IMR-90 (cell line): ENCODE results near the gene LAGE3. TPM values are rescaled to one million over a fixed set of nuclear protein-coding genes. Genes with fewer than 3 reads are reported as not detected.

Experiments
- ATAC-seq: fragments of 200-7000 bp; cut with Tn5 transposase; 2 replicates; pipeline ENCODE4 v1.9.1; 2020; ENCODE audit warnings: low read depth, mild to moderate bottlenecking, moderate library complexity
- BruUV-seq: library from RNA; stranded (reverse); fragments of 400-500 nt; replicated peaks from 2 replicates; lab custom pipeline; 2021; lab: Mats Ljungman, UMichigan
- CTCF ChIA-PET: fragments of 300-600 bp; formaldehyde crosslinking; extraction: SDS; loops from one replicate; lab custom pipeline; 2021; ENCODE audit warnings: antibody characterized with exemption; lab: Yijun Ruan, JAX
- POLR2A ChIA-PET: fragments of 300-600 bp; sonication (Branson Sonifier 250); formaldehyde crosslinking; loops from one replicate; lab custom pipeline; 2022; ENCODE audit warnings: antibody characterized with exemption; ENCODE audit not compliant: unreplicated experiment; lab: Charles Lee
- DNase-seq: peaks from one replicate; pipeline ENCODE4 v3.0.0; 2013
- H2AFZ ChIP-seq: replicated peaks from 2 replicates; pipeline ENCODE3; 2013; ENCODE audit warnings: low read length, mild to moderate bottlenecking; ENCODE audit not compliant: poor library complexity
- H2AK5ac ChIP-seq: 2 replicates; pipeline ENCODE4 v1.6.1; 2013; ENCODE audit warnings: low read depth, low read length, inconsistent platforms
- H2AK9ac ChIP-seq: replicated peaks from 2 replicates; pipeline ENCODE3; 2013; ENCODE audit warnings: mild to moderate bottlenecking, low read depth, low read length, moderate library complexity; ENCODE audit not compliant: poor library complexity
- H2BK120ac ChIP-seq: 2 replicates; pipeline ENCODE4 v1.6.1; 2013; ENCODE audit warnings: low read depth, low read length, inconsistent platforms
- H2BK15ac ChIP-seq: 3 replicates; pipeline ENCODE4 v1.6.1; 2013; ENCODE audit warnings: low read depth, low read length, inconsistent platforms
- H2BK20ac ChIP-seq: 2 replicates; pipeline ENCODE4 v1.6.1; 2013; ENCODE audit warnings: low read depth, mild to moderate bottlenecking, inconsistent platforms, low read length, moderate library complexity
- H2BK5ac ChIP-seq: 2 replicates; pipeline ENCODE4 v1.6.1; 2013; ENCODE audit warnings: mild to moderate bottlenecking, low read depth, low read length, inconsistent platforms; ENCODE audit not compliant: poor library complexity, severe bottlenecking
- H3K14ac ChIP-seq: replicated peaks from 2 replicates; pipeline ENCODE4 v1.6.1; 2013; ENCODE audit warnings: low read depth, low read length, inconsistent platforms
- H3K18ac ChIP-seq: 2 replicates; pipeline ENCODE4 v1.6.1; 2013; ENCODE audit warnings: low read depth, low read length, control low read depth
- H3K23ac ChIP-seq: 2 replicates; pipeline ENCODE4 v1.6.1; 2013; ENCODE audit warnings: low read depth, low read length, inconsistent platforms
- H3K27ac ChIP-seq: 2 replicates; pipeline ENCODE4 v1.5.1; 2013; ENCODE audit warnings: mild to moderate bottlenecking, control low read depth, low read length; ENCODE audit not compliant: insufficient read depth
- H3K27me3 ChIP-seq: 2 replicates; pipeline ENCODE4 v1.6.1; 2013; ENCODE audit warnings: low read length; ENCODE audit not compliant: control insufficient read depth, insufficient read depth
- H3K36me3 ChIP-seq: 2 replicates; pipeline ENCODE4 v1.6.1; 2013; ENCODE audit warnings: low read length, mixed read lengths; ENCODE audit not compliant: control insufficient read depth, insufficient read depth
- H3K4ac ChIP-seq: 2 replicates; pipeline ENCODE4 v1.6.1; 2013; ENCODE audit warnings: low read depth, low read length, inconsistent platforms
- H3K4me1 ChIP-seq: 2 replicates; pipeline ENCODE4 v1.6.1; 2013; ENCODE audit warnings: low read length, mixed read lengths; ENCODE audit not compliant: control insufficient read depth, insufficient read depth
- H3K4me2 ChIP-seq: 2 replicates; pipeline ENCODE4 v1.6.1; 2013; ENCODE audit warnings: low read depth, mild to moderate bottlenecking, control low read depth, low read length, moderate library complexity
- H3K4me3 ChIP-seq: 2 replicates; pipeline ENCODE4 v1.5.1; 2013; ENCODE audit warnings: low read depth, mild to moderate bottlenecking, control low read depth, low read length, moderate library complexity; ENCODE audit not compliant: insufficient read depth
- H3K56ac ChIP-seq: 2 replicates; pipeline ENCODE4 v1.6.1; 2013; ENCODE audit warnings: low read length, inconsistent platforms; ENCODE audit not compliant: insufficient read depth; ENCODE audit errors: extremely low read depth
- H3K79me1 ChIP-seq, 2 experiments: 2 replicates each; pipeline ENCODE4 v1.6.1; 2013; ENCODE audit warnings: low read length in 2 of 2, inconsistent platforms in 1 of 2, low read depth in 1 of 2
- H3K9ac ChIP-seq: 2 replicates; pipeline ENCODE4 v1.6.1; 2013; ENCODE audit warnings: low read depth, low read length, control low read depth
- H3K9me1 ChIP-seq: 2 replicates; pipeline ENCODE4 v1.6.1; 2013; ENCODE audit warnings: low read length, inconsistent platforms; ENCODE audit not compliant: insufficient read depth
- H3K9me3 ChIP-seq: 2 replicates; pipeline ENCODE4 v1.6.1; 2013; ENCODE audit warnings: low read length; ENCODE audit not compliant: control insufficient read depth, insufficient read depth
- H4K20me1 ChIP-seq: 2 replicates; pipeline ENCODE4 v1.6.1; 2013; ENCODE audit warnings: low read length, inconsistent platforms; ENCODE audit not compliant: insufficient read depth
- H4K5ac ChIP-seq: 2 replicates; pipeline ENCODE4 v1.6.1; 2013; ENCODE audit warnings: mild to moderate bottlenecking, low read depth, low read length, control low read depth
- H4K8ac ChIP-seq, 2 experiments: 2 replicates each; pipeline ENCODE4 v1.6.1; 2013; ENCODE audit warnings: low read depth in 2 of 2, low read length in 2 of 2, control low read depth in 1 of 2, inconsistent platforms in 1 of 2
- H4K91ac ChIP-seq: 2 replicates; pipeline ENCODE4 v1.6.1; 2013; ENCODE audit warnings: low read depth, low read length, inconsistent platforms; ENCODE audit not compliant: insufficient read depth
- BHLHE40 ChIP-seq: fragments of 150-350 bp; IDR thresholded peaks from 2 replicates; pipeline ENCODE4 v1.6.1; 2016; ENCODE audit warnings: mild to moderate bottlenecking, low read depth, low read length
- CEBPB ChIP-seq: IDR thresholded peaks from 2 replicates; pipeline ENCODE4 v1.6.1; 2012; ENCODE audit warnings: low read depth, low read length, improper control_type of control experiment
- CHD1 ChIP-seq: IDR thresholded peaks from 2 replicates; pipeline ENCODE4 v1.6.1; 2012; ENCODE audit warnings: low read depth, low read length, improper control_type of control experiment
- MAZ ChIP-seq: IDR thresholded peaks from 2 replicates; pipeline ENCODE4 v1.6.1; 2012; ENCODE audit warnings: low read depth, mild to moderate bottlenecking, low read length, improper control_type of control experiment, moderate library complexity, borderline replicate concordance
- NFE2L2 ChIP-seq: fragments of 150-350 bp; IDR thresholded peaks from 2 replicates; pipeline ENCODE4 v1.6.1; 2016; ENCODE audit warnings: low read depth, mild to moderate bottlenecking, low read length
- POLR2A ChIP-seq: IDR thresholded peaks from 2 replicates; pipeline ENCODE4 v1.6.1; 2012; ENCODE audit warnings: mild to moderate bottlenecking, low read depth, low read length
- RAD21 ChIP-seq: IDR thresholded peaks from 2 replicates; pipeline ENCODE4 v1.6.1; 2012; ENCODE audit warnings: low read length, improper control_type of control experiment
- RCOR1 ChIP-seq: IDR thresholded peaks from 2 replicates; pipeline ENCODE4 v1.6.1; 2012; ENCODE audit warnings: mild to moderate bottlenecking, low read length, improper control_type of control experiment; ENCODE audit not compliant: insufficient replicate concordance
- SMC3 ChIP-seq: fragments of 150-350 bp; IDR thresholded peaks from 2 replicates; pipeline ENCODE4 v1.6.1; 2016; ENCODE audit warnings: low read depth, mild to moderate bottlenecking, antibody characterized with exemption, low read length, moderate library complexity
- WGBS, 2 experiments: methylation state at CpG; one replicate each; pipeline versions ENCODE4 v1.1.5 to v1.1.7; 2013; ENCODE audit warnings: missing lambda C conversion rate in 2 of 2; ENCODE audit not compliant: insufficient read length in 1 of 2; ENCODE audit errors: extremely low coverage in 2 of 2; 5-methylcytosine and 5-hydroxymethylcytosine counted together
- dilution Hi-C: fragments of 300-500 bp; cut with HindIII; formaldehyde crosslinking; loops from one replicate; pipeline ENCODE4 v1.14.3; 2018; ENCODE audit warnings: low sequenced_read_pairs; ENCODE audit not compliant: unreplicated experiment
- in situ Hi-C: fragments of 300-500 bp; cut with MboI; formaldehyde crosslinking; loops from 3 replicates; pipeline ENCODE4 v1.14.3; 2019; ENCODE audit warnings: low sequenced_read_pairs, inconsistent platforms, mixed read lengths
- intact Hi-C: fragments of 100-400 bp; cut with micrococcal nuclease; formaldehyde crosslinking; loops from 2 replicates; pipeline ENCODE4 v1.10.0; 2022
- polyA plus RNA-seq, 3 experiments: library from polyadenylated mRNA; depleted of rRNA; stranded (reverse); fragments of >200 nt; gene quantifications; 2 replicates each; pipeline ENCODE4 v1.2.3, GENCODE V29; 2012; ENCODE audit warnings: low replicate concordance in 1 of 3
- total RNA-seq: library from RNA; depleted of rRNA; stranded (reverse); fragments of >200 nt; gene quantifications from 2 replicates; pipeline ENCODE4 v1.2.3, GENCODE V29; 2012
- TF ChIP-seq, protein P1 (sequence below): conservative IDR thresholded peaks from 2 replicates; pipeline ENCODE4 v1.5.1; 2012; ENCODE audit warnings: mild to moderate bottlenecking, low read depth, low read length, improper control_type of control experiment
- TF ChIP-seq, protein P2 (sequence below): fragments of 150-350 bp; IDR thresholded peaks from 2 replicates; pipeline ENCODE4 v1.6.1; 2017; ENCODE audit warnings: mild to moderate bottlenecking, antibody characterized with exemption, low read length, low read depth
- TF ChIP-seq, protein P3 (sequence below): fragments of 150-350 bp; IDR thresholded peaks from 2 replicates; pipeline ENCODE4 v1.6.1; 2016; ENCODE audit warnings: low read depth, mild to moderate bottlenecking, low read length, moderate library complexity, borderline replicate concordance

LAGE3 gene
- total and polyA plus RNA-seq, 2 of the 4 experiments (the other 2 are of a cell fraction): 3.6 to 14.8 TPM

DNA sequence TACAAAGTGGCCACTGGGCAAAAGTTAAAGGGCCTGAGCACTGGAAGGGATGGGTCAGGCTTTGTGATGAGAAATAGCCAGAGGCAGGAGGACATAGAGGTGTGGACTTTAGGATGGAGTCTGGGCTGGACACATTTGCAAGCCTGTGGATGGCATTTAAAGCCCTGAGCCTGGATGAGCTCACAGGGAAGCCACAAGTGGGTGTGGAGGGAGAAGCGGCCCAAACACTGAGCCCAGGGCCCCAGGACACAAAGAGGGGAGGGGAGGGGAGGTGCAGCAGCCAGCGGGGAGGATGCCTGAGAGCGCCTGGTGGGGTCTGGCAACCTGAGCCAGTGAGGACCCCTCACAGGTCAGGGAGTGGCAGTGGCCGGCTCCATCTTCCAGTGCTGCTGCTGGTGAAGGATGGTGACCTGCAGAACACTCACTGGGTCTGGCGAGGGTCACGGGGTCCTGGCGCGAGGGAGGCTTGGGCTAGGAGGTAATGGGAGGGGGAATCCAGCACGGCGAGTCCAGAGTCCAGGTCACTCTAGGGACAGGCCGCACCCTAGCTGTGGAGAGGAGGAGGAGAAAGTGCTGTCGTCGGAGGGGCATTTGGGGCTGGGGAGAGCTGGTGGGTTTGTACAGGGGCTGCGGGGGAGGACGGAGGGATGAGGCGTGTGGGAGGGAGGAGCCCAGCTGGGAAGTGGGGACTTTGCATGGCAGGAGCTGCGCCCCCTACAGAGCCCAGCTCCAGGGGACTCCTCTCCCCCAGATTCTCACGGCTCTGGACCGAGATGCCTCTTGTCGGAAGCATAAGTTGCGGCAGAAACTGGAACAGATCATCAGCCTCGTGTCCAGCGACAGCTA, 7.0 kb downstream of the LAGE3 start:
- no peak overlapping the region for H2AK5ac ChIP-seq
- H2BK120ac ChIP-seq: no peak overlapping the region
- H4K91ac ChIP-seq: no peak overlapping the region
- H3K9ac ChIP-seq: no peak overlapping the region
- H3K4ac ChIP-seq: no peak overlapping the region
- no peak overlapping the region for H2AFZ ChIP-seq
- 74% methylated on average over 4 of the region's 23 CpGs; no CpG with 5 or more reads in 1 of the 2 experiments for WGBS, 2 experiments
- H3K4me1 ChIP-seq: no peaks in the 10 kb centered on the region
- H3K36me3 ChIP-seq: peaks cover 52% of the 10 kb centered on the region
- no peak overlapping the region for H3K23ac ChIP-seq
- H2BK15ac ChIP-seq: no peak overlapping the region
- in situ Hi-C loops: no loop called here
- BruUV-seq: no TSS peak
- H3K27ac ChIP-seq: no peak overlapping the region
- H3K56ac ChIP-seq: no peak overlapping the region
- no peak overlapping the region for H3K14ac ChIP-seq
- no peak overlapping the region for H4K5ac ChIP-seq
- intact Hi-C loops: no loop called here
- dilution Hi-C loops: no loop called here
- no peak for TF ChIP-seq BHLHE40
- no peak for TF ChIP-seq RAD21
- TF ChIP-seq SMC3: no peak
- TF ChIP-seq, protein P1, sequence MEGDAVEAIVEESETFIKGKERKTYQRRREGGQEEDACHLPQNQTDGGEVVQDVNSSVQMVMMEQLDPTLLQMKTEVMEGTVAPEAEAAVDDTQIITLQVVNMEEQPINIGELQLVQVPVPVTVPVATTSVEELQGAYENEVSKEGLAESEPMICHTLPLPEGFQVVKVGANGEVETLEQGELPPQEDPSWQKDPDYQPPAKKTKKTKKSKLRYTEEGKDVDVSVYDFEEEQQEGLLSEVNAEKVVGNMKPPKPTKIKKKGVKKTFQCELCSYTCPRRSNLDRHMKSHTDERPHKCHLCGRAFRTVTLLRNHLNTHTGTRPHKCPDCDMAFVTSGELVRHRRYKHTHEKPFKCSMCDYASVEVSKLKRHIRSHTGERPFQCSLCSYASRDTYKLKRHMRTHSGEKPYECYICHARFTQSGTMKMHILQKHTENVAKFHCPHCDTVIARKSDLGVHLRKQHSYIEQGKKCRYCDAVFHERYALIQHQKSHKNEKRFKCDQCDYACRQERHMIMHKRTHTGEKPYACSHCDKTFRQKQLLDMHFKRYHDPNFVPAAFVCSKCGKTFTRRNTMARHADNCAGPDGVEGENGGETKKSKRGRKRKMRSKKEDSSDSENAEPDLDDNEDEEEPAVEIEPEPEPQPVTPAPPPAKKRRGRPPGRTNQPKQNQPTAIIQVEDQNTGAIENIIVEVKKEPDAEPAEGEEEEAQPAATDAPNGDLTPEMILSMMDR: no peak
- TF ChIP-seq CEBPB: no peak
- TF ChIP-seq, protein P2, sequence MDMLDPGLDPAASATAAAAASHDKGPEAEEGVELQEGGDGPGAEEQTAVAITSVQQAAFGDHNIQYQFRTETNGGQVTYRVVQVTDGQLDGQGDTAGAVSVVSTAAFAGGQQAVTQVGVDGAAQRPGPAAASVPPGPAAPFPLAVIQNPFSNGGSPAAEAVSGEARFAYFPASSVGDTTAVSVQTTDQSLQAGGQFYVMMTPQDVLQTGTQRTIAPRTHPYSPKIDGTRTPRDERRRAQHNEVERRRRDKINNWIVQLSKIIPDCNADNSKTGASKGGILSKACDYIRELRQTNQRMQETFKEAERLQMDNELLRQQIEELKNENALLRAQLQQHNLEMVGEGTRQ: no peak
- TF ChIP-seq, protein P3, sequence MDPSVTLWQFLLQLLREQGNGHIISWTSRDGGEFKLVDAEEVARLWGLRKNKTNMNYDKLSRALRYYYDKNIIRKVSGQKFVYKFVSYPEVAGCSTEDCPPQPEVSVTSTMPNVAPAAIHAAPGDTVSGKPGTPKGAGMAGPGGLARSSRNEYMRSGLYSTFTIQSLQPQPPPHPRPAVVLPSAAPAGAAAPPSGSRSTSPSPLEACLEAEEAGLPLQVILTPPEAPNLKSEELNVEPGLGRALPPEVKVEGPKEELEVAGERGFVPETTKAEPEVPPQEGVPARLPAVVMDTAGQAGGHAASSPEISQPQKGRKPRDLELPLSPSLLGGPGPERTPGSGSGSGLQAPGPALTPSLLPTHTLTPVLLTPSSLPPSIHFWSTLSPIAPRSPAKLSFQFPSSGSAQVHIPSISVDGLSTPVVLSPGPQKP: no peak
- no peak for TF ChIP-seq NFE2L2
- TF ChIP-seq CHD1: no peak
- TF ChIP-seq RCOR1: no peak
- no peak for TF ChIP-seq MAZ
- no peak for TF ChIP-seq POLR2A
- H3K79me1 ChIP-seq: no peaks in the 10 kb centered on the region; a peak in 1 of 4 replicates
- ATAC-seq: no peak
- no peak overlapping the region for H3K4me3 ChIP-seq
- H4K20me1 ChIP-seq: no peaks in the 10 kb centered on the region; the same call in none of the 2 replicates
- no peaks in the 10 kb centered on the region for H3K27me3 ChIP-seq
- CTCF ChIA-PET: no interaction called here
- H3K4me2 ChIP-seq: no peak overlapping the region
- H2BK5ac ChIP-seq: no peak overlapping the region
- H4K8ac ChIP-seq: no peak overlapping the region
- H3K18ac ChIP-seq: no peak overlapping the region
- H3K9me1 ChIP-seq: no peaks in the 10 kb centered on the region
- POLR2A ChIA-PET: no interaction called here
- peaks cover 2% of the 10 kb centered on the region; the same call in 1 of the 2 replicates for H3K9me3 ChIP-seq
- no peak overlapping the region for H2AK9ac ChIP-seq
- no peak for DNase-seq
- H2BK20ac ChIP-seq: no peak overlapping the region
